Colonic mucosa (tissue), 4 donors: ENCODE results near the gene AIF1. TPM values are rescaled to one million over a fixed set of nuclear protein-coding genes. Genes with fewer than 3 reads are reported as not detected.
A peak's percentile ranks its signal among the peaks of the same experiment; 100 is the strongest.

Experiments used
- DNase-seq: peaks from one replicate; pipeline ENCODE4 v3.0.0-alpha.2; 2020
- H3K27ac ChIP-seq: fragments of 200-600 bp; one replicate; pipeline ENCODE4 v1.8.0; 2021
- H3K27me3 ChIP-seq: fragments of 200-600 bp; one replicate; pipeline ENCODE4 v1.8.0; 2021
- H3K36me3 ChIP-seq: fragments of 200-600 bp; one replicate; pipeline ENCODE4 v1.8.0; 2021
- H3K4me1 ChIP-seq: fragments of 200-600 bp; one replicate; pipeline ENCODE4 v1.8.0; 2021; ENCODE audit warnings: mild to moderate bottlenecking
- H3K4me3 ChIP-seq: fragments of 200-600 bp; one replicate; pipeline ENCODE4 v1.8.0; 2021
- H3K9ac ChIP-seq, 2 donors: one replicate each; pipeline ENCODE4 v1.7.0; 2013; ENCODE audit warnings: control low read depth in 2 of 2, low read depth in 2 of 2, low read length in 2 of 2
- H3K9me3 ChIP-seq: fragments of 200-600 bp; one replicate; pipeline ENCODE4 v1.8.0; 2021
- CTCF ChIP-seq: fragments of 200-600 bp; IDR thresholded peaks from one replicate; pipeline ENCODE4 v1.8.0; 2022; ENCODE audit warnings: antibody characterized with exemption, mild to moderate bottlenecking
- intact Hi-C: fragments of 100-400 bp; cut with DNase I; formaldehyde crosslinking; loops from one replicate; pipeline ENCODE4 v1.14.1; 2022
- total RNA-seq, 2 donors: library from RNA; stranded (reverse); fragmentation: NEBNext Ultra II Directional in 1 of 2; extraction: Animal tissue kit (Norgen Biotek cat#: 25700) in 1 of 2; gene quantifications; one replicate each; pipeline ENCODE4 v1.2.1, GENCODE V29; 2021
- donor health status: healthy.
- donor health status: DM: no; HTN: no; CAD: no.
- donor health status: DM: no; HTN: no; CAD: no.

The AIF1 gene
- total RNA-seq, 2 donors from 2014 or later = 5.0 to 20.7 TPM

- Histone ChIP-seq H3K9me3 (no peaks in the 10 kb centered on the region), H3K4me3 (peak overlapping the region; percentile 34), H3K9ac (peak overlapping the region; percentile 13 to 46), H3K27me3 (no peaks in the 10 kb centered on the region), H3K4me1 (peaks cover 4% of the 10 kb centered on the region), H3K27ac (peak overlapping the region; percentile 34), H3K36me3 (no peaks in the 10 kb centered on the region)
- intact Hi-C loops = no loop called here
- no peak for DNase-seq
- no peak for TF ChIP-seq CTCF
Observed at GRCh38 chr6:31575952-31576685, 38.9 kb upstream of the AIF1 start.

DNA sequence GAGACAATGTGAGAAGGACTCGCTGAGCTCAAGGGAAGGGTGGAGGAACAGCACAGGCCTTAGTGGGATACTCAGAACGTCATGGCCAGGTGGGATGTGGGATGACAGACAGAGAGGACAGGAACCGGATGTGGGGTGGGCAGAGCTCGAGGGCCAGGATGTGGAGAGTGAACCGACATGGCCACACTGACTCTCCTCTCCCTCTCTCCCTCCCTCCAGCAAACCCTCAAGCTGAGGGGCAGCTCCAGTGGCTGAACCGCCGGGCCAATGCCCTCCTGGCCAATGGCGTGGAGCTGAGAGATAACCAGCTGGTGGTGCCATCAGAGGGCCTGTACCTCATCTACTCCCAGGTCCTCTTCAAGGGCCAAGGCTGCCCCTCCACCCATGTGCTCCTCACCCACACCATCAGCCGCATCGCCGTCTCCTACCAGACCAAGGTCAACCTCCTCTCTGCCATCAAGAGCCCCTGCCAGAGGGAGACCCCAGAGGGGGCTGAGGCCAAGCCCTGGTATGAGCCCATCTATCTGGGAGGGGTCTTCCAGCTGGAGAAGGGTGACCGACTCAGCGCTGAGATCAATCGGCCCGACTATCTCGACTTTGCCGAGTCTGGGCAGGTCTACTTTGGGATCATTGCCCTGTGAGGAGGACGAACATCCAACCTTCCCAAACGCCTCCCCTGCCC, 38.0 kb upstream of the AIF1 start:
- Histone ChIP-seq H3K4me1 (peaks cover 4% of the 10 kb centered on the region), H3K27ac (no peak overlapping the region), H3K9me3 (no peaks in the 10 kb centered on the region), H3K4me3 (peak overlapping the region; percentile 34), H3K9ac (peak overlapping the region in 1 of 2 donors; percentile 12), H3K27me3 (no peaks in the 10 kb centered on the region), H3K36me3 (no peaks in the 10 kb centered on the region)
- no peak for DNase-seq
- intact Hi-C loops = no loop called here
- no peak for TF ChIP-seq CTCF

GRCh38 chr6:31577579-31577966, 37.5 kb upstream of the AIF1 start:
- H3K4me1 ChIP-seq = peaks cover 4% of the 10 kb centered on the region
- no peak for DNase-seq
- TF ChIP-seq CTCF = no peak
- H3K4me3 ChIP-seq = no peak overlapping the region
- H3K9ac ChIP-seq = no peak overlapping the region
- H3K27me3 ChIP-seq = no peaks in the 10 kb centered on the region
- H3K9me3 ChIP-seq = no peaks in the 10 kb centered on the region
- H3K27ac ChIP-seq = no peak overlapping the region
- intact Hi-C loops = no loop called here
- H3K36me3 ChIP-seq = no peaks in the 10 kb centered on the region

DNA sequence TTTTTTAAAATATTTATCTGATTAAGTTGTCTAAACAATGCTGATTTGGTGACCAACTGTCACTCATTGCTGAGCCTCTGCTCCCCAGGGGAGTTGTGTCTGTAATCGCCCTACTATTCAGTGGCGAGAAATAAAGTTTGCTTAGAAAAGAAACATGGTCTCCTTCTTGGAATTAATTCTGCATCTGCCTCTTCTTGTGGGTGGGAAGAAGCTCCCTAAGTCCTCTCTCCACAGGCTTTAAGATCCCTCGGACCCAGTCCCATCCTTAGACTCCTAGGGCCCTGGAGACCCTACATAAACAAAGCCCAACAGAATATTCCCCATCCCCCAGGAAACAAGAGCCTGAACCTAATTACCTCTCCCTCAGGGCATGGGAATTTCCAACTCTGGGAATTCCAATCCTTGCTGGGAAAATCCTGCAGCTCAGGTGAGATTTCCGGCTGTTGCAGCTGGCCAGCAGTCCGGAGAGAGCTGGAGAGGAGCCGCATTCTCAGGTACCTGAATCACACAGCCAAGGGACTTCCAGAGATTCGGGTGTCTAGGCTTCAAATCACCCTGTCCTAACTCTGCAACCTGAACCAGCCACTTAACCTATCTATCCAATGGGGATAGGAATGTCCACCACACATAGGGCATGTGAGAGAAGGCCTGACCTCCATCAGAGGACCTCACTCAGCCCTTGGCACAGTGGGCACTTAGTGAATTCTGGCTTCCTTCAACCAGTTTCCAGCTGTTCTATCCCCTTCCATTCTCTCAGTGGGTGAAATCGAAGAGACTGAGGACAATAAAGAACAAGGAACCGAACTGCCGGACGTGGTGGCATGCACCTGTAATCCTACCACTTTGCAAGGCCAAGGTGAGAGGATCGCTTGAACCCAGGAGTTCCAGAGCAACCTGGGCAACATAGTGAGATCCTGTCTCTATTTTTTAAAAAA, 36.6 kb upstream of the AIF1 start:
- H3K9me3 ChIP-seq = no peaks in the 10 kb centered on the region
- no peak overlapping the region for H3K4me3 ChIP-seq
- H3K27me3 ChIP-seq = no peaks in the 10 kb centered on the region
- TF ChIP-seq CTCF = no peak
- DNase-seq = no peak
- intact Hi-C loops = no loop called here
- H3K9ac ChIP-seq = no peak overlapping the region
- peaks cover 4% of the 10 kb centered on the region for H3K4me1 ChIP-seq
- no peaks in the 10 kb centered on the region for H3K36me3 ChIP-seq
- no peak overlapping the region for H3K27ac ChIP-seq

GRCh38 chr6:31579119-31579505, 35.9 kb upstream of the AIF1 start:
- intact Hi-C loops = no loop called here
- H3K9ac ChIP-seq = no peak overlapping the region
- H3K9me3 ChIP-seq = no peaks in the 10 kb centered on the region
- peaks cover 4% of the 10 kb centered on the region for H3K4me1 ChIP-seq
- H3K27ac ChIP-seq = no peak overlapping the region
- no peaks in the 10 kb centered on the region for H3K36me3 ChIP-seq
- TF ChIP-seq CTCF = no peak
- DNase-seq = no peak
- H3K4me3 ChIP-seq = no peak overlapping the region
- no peaks in the 10 kb centered on the region for H3K27me3 ChIP-seq
